Prostate gland (tissue), 2 donors: ENCODE measurements around the gene MYO5C. TPM values are rescaled to one million over a fixed set of nuclear protein-coding genes. Genes with fewer than 3 reads are reported as not detected.

ENCODE experiments used
- DNase-seq: peaks from one replicate; pipeline ENCODE4 v3.0.0-alpha.2; 2019; ENCODE audit warnings: low spot score
- H3K27ac ChIP-seq, 2 donors: fragments of 200-600 bp; sonication (generic); 2 replicates each; pipeline ENCODE4 v1.5.1; 2017 to 2019
- H3K27me3 ChIP-seq: fragments of 200-600 bp; sonication (generic); replicated peaks from 2 replicates; pipeline ENCODE4 v1.5.1; 2019; ENCODE audit not compliant: insufficient read depth
- H3K36me3 ChIP-seq, 2 donors: fragments of 200-600 bp; sonication (generic); 1 replicate in 1 of 2; 2 replicates in 1 of 2; pipeline versions ENCODE4 v1.5.1 to v1.8.1; 2017 to 2019
- H3K4me1 ChIP-seq: fragments of 200-600 bp; sonication (generic); replicated peaks from 2 replicates; pipeline ENCODE4 v1.5.1; 2019
- H3K4me3 ChIP-seq, 2 donors: fragments of 200-600 bp; sonication (generic); 2 replicates each; pipeline ENCODE4 v1.5.1; 2017 to 2019
- H3K9me3 ChIP-seq: fragments of 200-600 bp; sonication (generic); 2 replicates; pipeline ENCODE4 v1.5.1; 2017
- POLR2A ChIP-seq: fragments of 450-650 bp; IDR thresholded peaks from one replicate; pipeline ENCODE4 v1.6.1; 2016; ENCODE audit warnings: antibody characterized with exemption, mild to moderate bottlenecking
- POLR2AphosphoS5 ChIP-seq: sonication (generic); formaldehyde crosslinking; IDR thresholded peaks from one replicate; pipeline ENCODE4 v1.6.1; 2017; ENCODE audit warnings: antibody characterized with exemption
- WGBS: methylation state at CpG from one replicate; pipeline ENCODE4 v1.1.5; 2018; 5-methylcytosine and 5-hydroxymethylcytosine counted together
- intact Hi-C: fragments of 100-400 bp; cut with DNase I; formaldehyde crosslinking; loops from one replicate; pipeline ENCODE4 v1.14.2; 2022
- total RNA-seq, 2 donors: library from RNA; depleted of rRNA; stranded (reverse); fragments of >200 nt; gene quantifications; one replicate each; pipeline ENCODE4 v1.1.0, GENCODE V29; 2016
- TF ChIP-seq, protein P1 (sequence below), 4 experiments: fragments of 200-600 bp in 2 of 4; fragments of 450-650 bp in 2 of 4; sonication (generic) in 2 of 4; IDR thresholded peaks; 1 replicate in 3 of 4; 2 replicates in 1 of 4; pipeline ENCODE4 v1.5.1; 2016 to 2019; ENCODE audit warnings: antibody characterized with exemption in 4 of 4, mild to moderate bottlenecking in 2 of 4, moderate library complexity in 2 of 4

MYO5C gene
- total RNA-seq, 2 donors from 2014 or later = 53.5 to 59.9 TPM

DNA sequence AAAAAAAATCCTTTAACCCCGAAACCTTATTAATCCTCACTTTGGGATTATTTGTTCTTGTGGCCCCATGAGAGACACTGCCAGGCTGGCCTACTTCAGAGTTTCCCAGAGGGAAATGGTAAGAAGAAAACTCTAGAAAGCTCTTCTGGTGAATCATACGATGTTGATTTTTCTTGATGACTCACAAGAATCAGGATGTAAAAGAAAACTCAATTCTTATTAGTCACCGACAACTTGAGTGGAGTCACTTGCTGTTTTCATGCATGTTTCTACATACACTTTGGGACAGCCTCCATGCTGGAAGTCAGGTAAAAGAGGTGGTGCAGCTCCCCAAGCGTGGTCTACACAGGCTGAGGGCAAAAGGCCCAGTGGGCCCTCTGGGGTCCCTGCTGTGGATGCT lies 42.8 kb downstream of the MYO5C start:
- Histone ChIP-seq H3K9me3 (no peaks in the 10 kb centered on the region), H3K27ac (peak overlapping the region in 1 of 2 donors; percentile 49), H3K27me3 (no peaks in the 10 kb centered on the region), H3K4me3 (no peak overlapping the region), H3K4me1 (peaks cover 5% of the 10 kb centered on the region), H3K36me3 (no peaks in the 10 kb centered on the region)
- intact Hi-C loops = no loop called here
- TF ChIP-seq, protein P1, sequence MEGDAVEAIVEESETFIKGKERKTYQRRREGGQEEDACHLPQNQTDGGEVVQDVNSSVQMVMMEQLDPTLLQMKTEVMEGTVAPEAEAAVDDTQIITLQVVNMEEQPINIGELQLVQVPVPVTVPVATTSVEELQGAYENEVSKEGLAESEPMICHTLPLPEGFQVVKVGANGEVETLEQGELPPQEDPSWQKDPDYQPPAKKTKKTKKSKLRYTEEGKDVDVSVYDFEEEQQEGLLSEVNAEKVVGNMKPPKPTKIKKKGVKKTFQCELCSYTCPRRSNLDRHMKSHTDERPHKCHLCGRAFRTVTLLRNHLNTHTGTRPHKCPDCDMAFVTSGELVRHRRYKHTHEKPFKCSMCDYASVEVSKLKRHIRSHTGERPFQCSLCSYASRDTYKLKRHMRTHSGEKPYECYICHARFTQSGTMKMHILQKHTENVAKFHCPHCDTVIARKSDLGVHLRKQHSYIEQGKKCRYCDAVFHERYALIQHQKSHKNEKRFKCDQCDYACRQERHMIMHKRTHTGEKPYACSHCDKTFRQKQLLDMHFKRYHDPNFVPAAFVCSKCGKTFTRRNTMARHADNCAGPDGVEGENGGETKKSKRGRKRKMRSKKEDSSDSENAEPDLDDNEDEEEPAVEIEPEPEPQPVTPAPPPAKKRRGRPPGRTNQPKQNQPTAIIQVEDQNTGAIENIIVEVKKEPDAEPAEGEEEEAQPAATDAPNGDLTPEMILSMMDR (IDR thresholded peaks at IDR 0.05) = no peak
- peak; percentile 42 for TF ChIP-seq POLR2AphosphoS5
- peak; percentile 46 for TF ChIP-seq POLR2A
- WGBS = 67% methylated on average over 4 of the region's 4 CpGs
- DNase-seq = no peak

- intact Hi-C loops = no loop called here
- Histone ChIP-seq H3K36me3 (no peaks in the 10 kb centered on the region), H3K4me3 (no peak overlapping the region), H3K27ac (peak overlapping the region in 1 of 2 donors; percentile 64), H3K27me3 (no peaks in the 10 kb centered on the region), H3K4me1 (no peaks in the 10 kb centered on the region), H3K9me3 (no peaks in the 10 kb centered on the region)
- DNase-seq = no peak
- TF ChIP-seq POLR2A (no peak), POLR2AphosphoS5 (no peak)
- TF ChIP-seq, protein P1 (IDR thresholded peaks at IDR 0.05) = no peak
- 79% methylated on average over 8 of the region's 8 CpGs for WGBS
Observed at GRCh38 chr15:52251144-52251860, 44.3 kb downstream of the MYO5C start.

- Histone ChIP-seq H3K27ac (no peak overlapping the region), H3K36me3 (no peaks in the 10 kb centered on the region), H3K4me3 (no peak overlapping the region), H3K27me3 (no peaks in the 10 kb centered on the region), H3K4me1 (no peaks in the 10 kb centered on the region), H3K9me3 (no peaks in the 10 kb centered on the region)
- no peak for DNase-seq
- no peak for TF ChIP-seq POLR2A
- TF ChIP-seq, protein P1 (IDR thresholded peaks at IDR 0.05) = no peak
- no peak for TF ChIP-seq POLR2AphosphoS5
- intact Hi-C loops = no loop called here
- 88% methylated on average over 7 of the region's 7 CpGs for WGBS
Observed at GRCh38 chr15:52247461-52247860, 48.1 kb downstream of the MYO5C start.

DNA sequence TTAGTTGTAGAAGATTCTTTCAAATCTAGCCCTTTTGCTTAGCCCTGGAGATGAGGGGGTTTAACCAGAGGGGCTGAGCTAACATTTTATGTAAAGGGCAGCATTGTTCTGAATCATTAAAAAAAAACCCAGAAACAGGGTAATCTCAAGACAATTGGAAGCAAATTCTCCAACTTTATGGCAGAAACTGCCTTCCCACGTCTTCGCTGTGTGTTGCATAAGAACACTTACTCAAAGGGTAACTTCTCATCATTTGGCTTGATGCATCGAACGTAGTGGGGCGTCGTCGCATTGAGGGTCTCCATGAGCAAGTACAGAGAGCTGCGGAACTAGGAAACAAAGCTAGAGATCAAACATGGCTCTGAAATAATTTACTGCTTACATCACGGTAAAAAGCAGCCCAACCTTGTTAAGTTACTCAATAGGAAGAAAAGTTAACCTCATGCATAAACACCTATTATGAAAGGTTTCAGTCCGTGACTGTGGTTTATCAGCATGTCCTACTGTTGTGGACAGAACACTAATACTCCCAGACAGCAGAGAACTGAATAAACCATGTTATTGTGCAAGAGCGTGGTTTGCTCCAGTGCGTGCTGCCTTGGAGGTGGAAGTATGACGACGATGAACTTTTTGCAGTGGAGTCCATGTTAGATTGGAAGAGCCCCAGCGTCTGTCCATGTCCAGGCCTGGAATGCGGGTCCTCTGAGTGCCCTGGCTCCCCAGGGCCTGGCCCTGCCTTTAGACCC lies 48.7 kb downstream of the MYO5C start:
- Histone ChIP-seq H3K4me1 (no peaks in the 10 kb centered on the region), H3K27me3 (no peaks in the 10 kb centered on the region), H3K27ac (no peak overlapping the region), H3K36me3 (no peaks in the 10 kb centered on the region), H3K9me3 (no peaks in the 10 kb centered on the region), H3K4me3 (no peak overlapping the region)
- intact Hi-C loops = no loop called here
- 87% methylated on average over 16 of the region's 16 CpGs for WGBS
- TF ChIP-seq, protein P1 (IDR thresholded peaks at IDR 0.05) = no peak
- no peak for TF ChIP-seq POLR2A
- peak; percentile 42 for TF ChIP-seq POLR2AphosphoS5
- no peak for DNase-seq
